A549 treated with CpdA at 1 μM for 4 hours (cell line): ENCODE measurements around the gene FCRLB. TPM values are rescaled to one million over a fixed set of nuclear protein-coding genes. Genes with fewer than 3 reads are reported as not detected.

Source experiments
- total RNA-seq: library from RNA; stranded (reverse); fragments of 200-300 nt; extraction: Qiagen RNA extraction; gene quantifications from 5 replicates; pipeline ENCODE4 v1.2.3, GENCODE V29; 2022; ENCODE audit warnings: low read depth

The FCRLB gene, protein sequence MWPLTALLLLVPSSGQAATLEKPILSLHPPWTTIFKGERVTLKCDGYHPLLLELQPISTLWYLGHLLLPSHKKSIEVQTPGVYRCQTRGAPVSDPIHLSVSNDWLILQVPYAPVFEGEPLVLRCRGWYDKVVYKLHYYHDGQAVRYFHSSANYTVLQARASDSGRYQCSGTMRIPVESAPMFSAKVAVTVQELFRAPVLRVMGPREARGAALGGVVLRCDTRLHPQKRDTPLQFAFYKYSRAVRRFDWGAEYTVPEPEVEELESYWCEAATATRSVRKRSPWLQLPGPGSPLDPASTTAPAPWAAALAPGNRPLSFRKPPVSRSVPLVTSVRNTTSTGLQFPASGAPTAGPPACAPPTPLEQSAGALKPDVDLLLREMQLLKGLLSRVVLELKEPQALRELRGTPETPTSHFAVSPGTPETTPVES
- 1.2 to 1.9 TPM (median 1.7 TPM) in 5 replicates for total RNA-seq

GRCh38 chr1:161720956-161721737 lies at the start of gene FCRLB:
FCRLB (plus strand) TSS chr1:161721544; CDS start chr1:161722673, 1,129 bp downstream.

DNA sequence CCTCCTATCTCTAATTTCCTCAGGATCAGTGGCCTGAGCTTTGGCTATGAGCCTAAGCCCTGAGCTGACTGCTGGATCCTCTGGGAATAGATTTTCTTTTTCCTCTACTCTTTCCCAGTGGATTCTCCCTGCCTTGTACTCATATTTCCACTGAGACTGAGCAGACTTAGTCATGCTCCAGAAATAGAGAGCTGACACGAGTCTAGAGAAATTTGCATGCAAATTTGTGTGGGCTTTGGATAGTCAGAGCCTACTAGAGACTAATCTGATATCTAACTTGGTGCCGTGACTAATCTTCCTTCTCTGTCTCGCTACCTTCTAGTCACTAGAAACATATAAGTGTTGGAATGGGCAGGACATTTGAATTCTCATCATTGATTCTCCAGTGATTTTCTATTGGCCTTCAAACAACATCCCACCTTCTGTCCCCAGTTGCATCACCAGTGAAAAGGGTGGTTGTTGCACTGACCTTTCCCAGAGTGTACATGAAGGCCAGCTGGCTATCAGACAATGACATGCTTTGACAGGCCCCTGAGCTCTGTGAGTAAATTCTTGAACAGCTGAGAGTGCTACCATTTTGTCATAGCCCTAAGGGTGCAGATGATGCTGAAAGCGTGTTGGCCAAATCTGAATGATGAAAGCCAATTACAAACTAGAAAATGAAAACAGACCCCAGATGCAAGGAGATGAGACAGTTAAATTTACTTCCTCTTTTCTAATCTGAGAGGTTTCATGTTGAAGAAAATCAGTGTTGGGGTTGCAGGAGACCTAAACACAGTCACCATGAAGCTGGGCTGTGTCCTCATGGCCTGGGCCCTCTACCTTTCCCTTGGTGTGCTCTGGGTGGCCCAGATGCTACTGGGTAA lies 14.6 kb upstream of the FCRLB start, which contains the start of gene FCRLA:
TSS of gene FCRLA (plus strand) at position 748 of the 866 bp plus-strand sequence. CDS start at position 784, 36 bp downstream.

DNA sequence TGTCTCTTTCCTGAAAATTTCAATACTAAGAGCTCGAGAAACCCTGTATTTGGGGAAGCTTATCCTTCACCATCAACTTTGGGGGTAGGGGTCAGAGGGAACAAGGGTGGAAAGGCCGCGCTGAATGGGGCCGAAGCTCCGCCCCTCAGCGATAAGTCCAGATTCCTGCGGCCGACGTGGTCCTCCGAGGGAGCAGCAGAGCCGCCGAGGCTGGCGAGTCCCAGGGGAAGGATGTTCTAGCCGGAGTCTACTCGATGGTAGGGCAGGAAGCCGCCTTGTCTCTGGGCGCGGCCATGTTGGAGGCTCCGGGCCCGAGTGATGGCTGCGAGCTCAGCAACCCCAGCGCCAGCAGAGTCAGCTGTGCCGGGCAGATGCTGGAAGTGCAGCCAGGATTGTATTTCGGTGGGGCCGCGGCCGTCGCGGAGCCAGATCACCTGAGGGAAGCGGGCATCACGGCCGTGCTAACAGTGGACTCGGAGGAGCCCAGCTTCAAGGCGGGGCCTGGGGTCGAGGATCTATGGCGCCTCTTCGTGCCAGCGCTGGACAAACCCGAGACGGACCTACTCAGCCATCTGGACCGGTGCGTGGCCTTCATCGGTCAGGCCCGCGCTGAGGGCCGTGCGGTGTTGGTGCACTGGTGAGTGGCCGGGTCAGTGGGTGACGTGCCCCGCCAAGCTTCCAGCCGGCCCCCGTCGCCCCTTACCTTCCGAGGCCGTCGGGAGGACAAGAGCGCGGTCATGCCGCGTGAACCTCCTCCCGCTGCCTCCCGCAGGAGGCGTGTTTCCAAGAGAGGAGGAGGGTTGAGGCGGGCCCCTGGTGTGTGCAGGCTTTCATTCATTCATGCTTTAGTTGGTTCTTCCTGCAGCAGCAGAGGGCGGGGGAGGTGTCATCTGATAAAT lies 28.4 kb downstream of the FCRLB start, which contains the start of gene DUSP12:
TSS of gene DUSP12 (plus strand) at position 278 of the 899 bp plus-strand sequence. CDS start at position 294, 16 bp downstream.

GRCh38 chr1:161766102-161766981 lies 45.0 kb downstream of the FCRLB start, which contains the start of gene ATF6:
ATF6 (plus strand) TSS chr1:161766320; CDS start chr1:161766361, 41 bp downstream.

Other genes with a start within 250 kb of the FCRLB start
- not detected in 5 replicates for gene FCGR2A, start 216.1 kb upstream of the FCRLB start, total RNA-seq
- gene HSPA6, start 197.0 kb upstream of the FCRLB start, total RNA-seq = 1.4 to 11.8 TPM (median 3.5 TPM) in 5 replicates
- not detected in 5 replicates for gene FCGR3A, start 171.7 kb upstream of the FCRLB start, total RNA-seq
- not detected in 5 replicates for gene FCGR3B, start 90.4 kb upstream of the FCRLB start, total RNA-seq
- not detected in 5 replicates for gene FCGR2B, start 58.4 kb upstream of the FCRLB start, total RNA-seq
- 0.03 TPM in 1 of 5 replicates, not detected in the others for gene FCRLA, start 14.3 kb upstream of the FCRLB start, total RNA-seq
- 43.7 to 53.6 TPM (median 44.5 TPM) in 5 replicates for gene DUSP12, start 28.2 kb downstream of the FCRLB start, total RNA-seq
- 11.4 to 13.5 TPM (median 12.3 TPM) in 5 replicates for gene ATF6, start 44.8 kb downstream of the FCRLB start, total RNA-seq